A204.1 (cell line): ENCODE measurements around the gene AIP.

Experiments used
- FAIRE-seq: peaks from 2 replicates; lab custom pipeline; 2012; peaks lifted over from hg19 to GRCh38; lab: Jason Lieb, UNC

The AIP gene

DNA sequence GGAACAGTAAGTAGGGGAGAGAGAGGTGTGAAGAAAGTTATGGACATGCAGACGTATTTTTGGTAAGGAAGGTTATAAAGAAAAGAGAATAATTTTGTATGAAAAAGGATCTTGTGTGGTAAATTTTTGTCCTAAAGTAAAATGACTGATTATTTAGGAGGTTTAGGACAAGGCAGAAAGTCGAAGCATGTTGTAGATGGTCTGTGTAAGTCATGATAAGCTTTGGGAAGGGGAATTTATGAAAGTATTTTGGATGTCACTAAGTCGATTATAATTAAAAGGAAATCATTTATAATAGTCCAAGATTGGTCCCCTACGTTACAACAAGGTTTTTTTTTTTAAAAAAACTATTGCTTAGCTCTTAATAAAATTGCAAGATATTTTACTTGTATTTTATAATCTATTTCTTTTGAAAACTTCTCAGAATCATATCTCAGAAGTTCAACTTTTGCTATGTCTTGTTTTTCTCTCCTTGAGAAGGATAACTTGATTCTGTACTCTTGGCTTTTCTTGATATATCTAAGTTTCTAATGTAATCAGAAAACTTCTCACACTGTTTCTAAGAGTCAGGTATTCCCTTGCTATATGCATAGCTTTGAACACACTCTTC, 51.3 kb downstream of the AIP start:
- FAIRE-seq = no peak

GRCh38 chr11:67535561-67535960, 52.7 kb downstream of the AIP start:
- FAIRE-seq = no peak

GRCh38 chr11:67538306-67538705, 55.5 kb downstream of the AIP start:
- FAIRE-seq = no peak

DNA sequence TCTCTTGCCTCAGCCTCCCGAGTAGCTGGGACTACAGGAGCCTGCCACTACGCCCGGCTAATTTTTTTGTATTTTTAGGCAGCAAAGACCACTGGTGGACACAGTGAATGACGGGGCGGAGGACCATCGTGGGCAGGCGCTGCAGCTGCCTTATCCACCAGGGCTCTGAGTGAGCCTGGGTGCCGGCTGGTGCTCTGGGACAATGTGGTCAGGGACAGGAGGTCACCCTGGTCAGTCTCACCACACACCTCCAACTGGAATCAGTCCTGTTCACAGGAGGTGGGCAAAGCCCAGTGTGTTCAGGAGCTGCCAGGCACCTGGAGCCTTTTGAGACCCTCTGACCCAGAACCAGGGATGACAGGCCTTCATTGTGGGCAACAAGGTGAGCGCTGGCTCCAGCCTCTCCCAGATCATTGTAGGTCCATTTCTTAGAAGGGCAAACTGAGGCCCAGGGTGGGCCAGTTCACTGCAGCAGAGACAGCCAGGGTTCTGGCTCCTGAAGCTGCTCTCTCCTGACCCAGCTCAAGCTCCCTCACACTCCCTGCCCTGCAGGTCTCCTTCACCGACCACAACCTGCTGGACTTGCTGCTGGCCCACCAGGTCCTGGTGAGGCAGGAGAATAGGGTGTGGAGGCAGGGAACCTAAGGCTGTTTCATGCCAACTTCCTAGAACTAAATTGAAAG, 56.1 kb downstream of the AIP start:
- no peak for FAIRE-seq

DNA sequence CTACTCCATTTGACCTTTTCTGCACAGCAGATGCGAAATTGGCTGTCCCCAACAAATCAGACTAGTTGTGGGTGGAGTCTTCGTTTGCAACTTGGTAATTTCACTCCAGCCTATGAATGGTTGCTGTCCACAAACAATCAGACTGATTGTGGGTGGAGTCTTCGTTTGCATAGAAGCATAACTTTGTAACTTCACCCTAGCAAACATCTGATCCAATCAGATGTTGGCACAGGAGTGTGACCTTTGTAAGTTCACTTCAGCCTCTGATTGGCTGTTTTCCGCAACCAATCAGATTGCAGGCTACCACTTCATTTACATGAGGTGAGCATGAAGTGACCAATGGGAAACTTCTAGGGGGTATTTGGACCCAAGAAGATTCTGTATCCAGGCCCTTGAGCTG, 56.7 kb downstream of the AIP start:
- no peak for FAIRE-seq
